HG03280 (cell line): Measurements from ENCODE around the gene PHKB.

Experiments used
- ATAC-seq: cut with Tn5 transposase; IDR thresholded peaks from one replicate; pipeline ENCODE4 v1.9.1; 2021; ENCODE audit warnings: mild to moderate bottlenecking, moderate library complexity; ENCODE audit not compliant: unreplicated experiment

PHKB gene

GRCh38 chr16:47721006-47721637 is 260.0 kb downstream of the PHKB start:
- no peak for ATAC-seq

DNA sequence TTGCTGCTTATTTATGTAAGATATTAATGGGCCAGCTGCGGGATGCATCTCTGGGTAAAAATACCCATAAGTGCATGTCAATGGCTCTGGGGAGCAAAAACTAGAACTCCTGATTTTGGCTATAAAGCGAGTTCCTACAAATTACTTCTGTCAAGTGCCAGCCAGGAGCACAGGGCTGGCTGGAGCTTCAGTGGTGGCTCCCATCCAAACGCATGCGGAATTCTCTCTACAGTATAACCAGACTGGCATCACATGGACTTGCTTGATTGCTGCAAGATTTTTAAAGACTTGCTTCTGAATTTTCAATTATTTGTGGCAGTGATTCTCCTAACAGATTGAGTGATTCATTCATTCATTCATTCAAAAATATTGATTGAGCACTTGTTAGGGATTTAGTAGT is 260.9 kb downstream of the PHKB start:
- no peak for ATAC-seq

DNA sequence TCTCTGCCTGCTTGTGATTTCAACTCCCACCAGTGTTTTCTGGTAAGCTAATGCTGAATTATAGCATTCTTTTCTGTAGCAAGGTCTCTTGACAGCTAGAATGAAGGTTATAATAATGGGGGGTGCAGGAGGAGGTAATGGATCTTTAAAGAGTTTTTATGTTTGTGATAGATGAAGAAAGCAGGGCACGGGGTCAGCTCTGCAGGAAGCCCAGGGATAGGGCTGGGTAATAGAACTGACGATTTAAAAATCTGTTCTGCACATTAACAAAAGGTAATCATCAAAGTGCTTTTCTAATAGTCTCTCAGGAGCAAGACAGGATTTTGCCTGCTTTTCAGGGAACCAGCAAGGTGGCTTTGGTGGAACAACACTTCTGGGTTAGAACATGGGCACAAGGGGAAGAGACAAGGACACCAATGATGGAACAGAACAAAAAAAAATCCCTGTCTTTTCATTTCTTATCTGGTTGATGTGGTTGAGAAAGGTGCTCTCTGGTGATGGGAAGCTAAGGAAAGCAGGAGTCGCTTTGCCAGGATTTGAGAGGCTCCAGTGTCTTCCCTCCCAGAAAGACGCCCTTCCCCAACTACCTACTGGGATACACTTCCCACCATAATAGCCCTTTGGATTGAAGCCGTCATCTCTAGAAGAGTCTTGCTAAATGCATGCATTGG is 263.1 kb downstream of the PHKB start:
- no peak for ATAC-seq

DNA sequence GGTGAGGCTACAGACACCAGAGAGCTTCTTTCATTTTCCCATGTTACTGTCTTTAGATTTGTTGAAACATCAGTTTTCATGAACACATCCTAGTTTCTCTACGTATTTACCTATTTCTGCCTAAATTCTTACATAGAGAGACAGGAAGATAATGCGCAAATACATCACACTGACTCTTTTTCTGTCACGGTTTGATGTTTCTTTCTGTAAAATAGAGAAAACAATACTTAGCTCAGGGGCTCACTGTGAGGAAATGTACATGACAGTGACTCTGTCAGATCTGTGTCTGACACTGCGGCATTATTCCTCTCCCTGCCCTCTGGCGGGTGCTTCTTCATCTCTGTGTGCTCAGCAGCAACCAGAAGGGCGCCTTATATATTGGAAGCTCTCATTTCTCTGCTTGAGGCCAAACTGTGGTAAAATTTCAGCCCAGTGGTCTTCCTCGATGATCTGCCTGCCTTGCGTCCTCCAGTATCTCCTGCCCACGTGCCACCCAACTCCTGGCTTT is 264.1 kb downstream of the PHKB start:
- no peak for ATAC-seq

DNA sequence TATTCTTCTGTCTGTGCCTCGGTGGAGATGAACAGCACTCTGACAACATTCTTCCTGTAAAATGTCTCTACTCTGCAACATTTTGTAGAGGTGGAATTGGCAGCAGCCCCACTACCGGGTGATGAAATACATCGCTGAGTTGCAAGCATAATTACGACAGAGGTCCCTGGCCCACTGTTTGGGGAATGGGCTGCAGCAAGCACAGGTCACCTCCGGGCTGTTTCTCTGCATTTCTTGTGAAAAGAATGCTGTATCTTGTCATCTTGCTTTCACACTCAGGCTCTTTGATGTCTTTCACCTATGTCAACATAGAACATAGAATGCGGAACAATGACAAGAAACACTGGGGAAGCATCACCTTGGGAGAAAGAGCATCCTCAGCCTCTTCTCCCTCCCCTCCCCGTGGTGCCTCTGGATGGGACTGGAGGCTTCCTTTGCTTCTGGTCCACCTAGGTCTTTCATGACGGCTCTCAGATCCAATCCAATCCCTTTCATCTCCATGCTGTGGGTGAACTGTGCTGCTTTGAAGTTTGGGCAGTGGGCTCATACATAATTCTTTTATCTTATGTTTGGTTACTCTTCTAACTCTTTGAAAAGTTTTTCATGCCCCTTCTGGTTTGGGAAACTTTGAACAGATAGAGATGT is 265.0 kb downstream of the PHKB start:
- ATAC-seq, result no peak

GRCh38 chr16:47727131-47727530 is 266.0 kb downstream of the PHKB start:
- no peak for ATAC-seq

- no peak for ATAC-seq
Measured at GRCh38 chr16:47728205-47728604, 267.1 kb downstream of the PHKB start.

DNA sequence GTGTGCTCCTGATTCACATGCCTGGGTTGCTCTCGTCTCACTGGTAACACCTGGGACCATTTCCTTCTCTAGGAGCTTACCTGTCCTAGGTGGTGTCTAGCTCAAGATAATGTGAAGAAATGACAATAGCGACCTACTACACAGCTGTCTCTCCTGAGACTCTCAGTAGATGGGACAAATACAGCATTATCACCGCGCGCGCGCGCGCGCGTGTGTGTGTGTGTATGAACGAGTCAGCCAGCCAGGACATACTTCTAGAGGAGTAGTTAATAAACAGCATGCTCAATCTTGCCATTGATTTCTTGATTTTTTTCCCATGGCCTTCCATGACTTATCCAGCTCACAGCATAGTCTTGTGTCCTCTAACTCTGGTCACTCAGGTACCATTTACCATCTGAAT is 268.6 kb downstream of the PHKB start:
- ATAC-seq, result no peak

GRCh38 chr16:47731252-47731651 is 270.1 kb downstream of the PHKB start:
- ATAC-seq, result no peak

DNA sequence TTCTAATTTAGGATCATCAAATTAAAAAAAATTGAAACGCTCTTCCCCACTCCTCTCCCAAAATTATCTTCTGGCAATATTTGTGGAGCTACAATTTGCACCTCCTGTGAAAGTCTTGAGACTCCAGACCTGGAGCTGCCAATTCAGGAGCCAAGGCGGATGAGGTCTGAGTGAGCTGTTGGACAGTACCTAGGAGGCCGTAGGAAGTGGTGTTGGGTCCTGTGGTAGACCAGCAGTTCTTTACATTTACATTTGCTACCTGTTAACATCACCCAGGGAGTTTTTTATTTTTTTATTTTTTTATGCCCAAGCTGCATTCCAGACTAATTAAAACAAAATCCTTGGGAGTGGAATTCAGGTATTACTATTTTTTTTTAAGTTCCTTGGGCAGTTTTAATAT is 271.0 kb downstream of the PHKB start:
- no peak for ATAC-seq

GRCh38 chr16:47732523-47733111 is 271.5 kb downstream of the PHKB start:
- no peak for ATAC-seq

DNA sequence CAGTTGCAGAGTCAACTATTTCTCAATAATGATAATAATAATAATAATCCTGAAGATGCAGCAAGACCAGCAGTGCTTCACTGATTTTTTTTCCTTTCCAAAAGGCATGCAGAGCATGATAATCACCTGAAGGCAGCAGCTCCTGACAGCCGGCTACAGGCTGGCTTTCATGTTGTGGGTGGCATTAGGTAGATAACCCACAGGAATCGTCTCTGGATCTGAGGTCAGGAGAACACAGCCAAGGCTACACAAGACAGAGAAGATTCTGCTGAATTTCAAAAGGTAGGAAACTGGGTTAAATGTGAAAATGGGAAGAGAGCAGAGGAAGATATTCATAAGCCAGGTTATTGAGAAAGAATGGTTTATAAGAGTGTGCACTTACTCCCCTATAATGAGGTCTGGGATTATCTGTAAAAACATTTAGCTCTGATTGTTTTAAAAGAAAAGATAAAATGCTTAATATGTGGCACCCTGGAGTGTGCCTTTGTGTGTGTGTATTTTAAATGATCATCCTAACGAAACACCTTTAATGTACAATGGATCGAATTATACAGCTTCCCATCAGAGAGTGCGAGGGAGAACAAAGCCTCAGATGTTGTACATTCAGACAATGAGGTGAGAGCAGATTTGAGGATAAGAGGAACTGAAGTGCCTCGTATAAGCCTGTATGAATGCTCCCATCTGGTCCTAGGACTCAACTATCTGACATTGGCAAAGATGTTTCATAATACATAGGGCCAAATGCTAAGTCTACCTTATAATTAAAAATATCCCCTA is 273.1 kb downstream of the PHKB start:
- no peak for ATAC-seq

DNA sequence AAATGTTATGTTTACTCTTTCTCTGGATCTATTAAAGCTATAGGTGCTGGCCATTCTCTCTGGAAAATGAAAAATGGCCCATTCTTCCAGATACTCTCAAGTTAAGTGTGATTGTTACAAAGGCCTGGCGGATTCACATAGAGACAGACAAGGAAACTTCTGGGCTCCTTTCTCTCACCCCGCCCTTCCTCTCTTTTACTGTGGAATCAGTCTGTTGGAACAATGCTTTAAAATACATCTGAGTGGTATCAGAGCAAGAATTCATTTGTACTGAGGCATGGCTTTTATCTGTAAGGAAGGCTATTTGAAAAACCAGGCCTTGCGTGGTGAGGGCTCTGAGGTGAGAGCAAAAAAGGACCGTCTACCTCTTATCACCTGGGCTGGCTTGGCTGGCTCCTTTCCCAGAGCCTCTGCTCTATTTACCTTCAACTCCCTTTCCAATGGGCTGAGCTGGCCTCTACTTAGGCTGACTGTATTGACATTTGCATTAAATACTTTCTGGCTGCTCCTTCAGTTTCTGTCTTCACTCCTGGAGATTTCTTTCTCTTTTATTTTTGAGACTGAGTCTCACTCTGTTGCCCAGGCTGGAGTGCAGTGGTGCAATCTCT is 274.0 kb downstream of the PHKB start:
- no peak for ATAC-seq

DNA sequence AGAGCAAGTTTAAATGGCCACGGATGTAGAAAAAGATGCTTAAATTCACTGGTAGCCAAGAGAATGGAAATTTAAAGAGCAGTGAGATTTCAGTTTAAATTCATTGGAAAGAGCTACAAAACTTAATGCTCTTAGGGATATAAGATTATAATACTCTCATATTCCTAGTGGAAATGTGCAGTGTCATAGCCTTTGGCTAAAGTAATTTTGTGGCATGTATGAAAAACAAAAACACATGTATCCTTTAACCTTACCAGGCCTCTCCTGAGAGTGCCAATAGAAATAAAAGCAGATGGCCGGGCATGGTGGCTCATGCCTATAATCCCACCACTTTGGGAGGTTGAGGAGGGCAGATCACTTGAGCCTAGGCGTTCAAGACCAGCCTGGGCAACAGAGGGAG is 289.2 kb downstream of the PHKB start:
- ATAC-seq, result no peak
